ENCODE measurements around the gene SEPTIN12. TPM values are rescaled to one million over a fixed set of nuclear protein-coding genes. Genes with fewer than 3 reads are reported as not detected.

Gene SEPTIN12
- total and polyA plus RNA-seq, 7 donors, result 0.41 TPM; not detected in 6

GRCh38 chr16:4767872-4768548 is 20.1 kb downstream of the SEPTIN12 start:
- peak overlapping the region; percentile 77 for H3K4me3 ChIP-seq
- 43 to 57% (median 56%) methylated on average over 17 of the region's 17 CpGs for WGBS, 3 donors
- no peak for TF ChIP-seq CTCF (IDR thresholded peaks at IDR 0.05)
- no peaks in the 10 kb centered on the region for H3K9me3 ChIP-seq
- peak overlapping the region; percentile 78 for H3K27ac ChIP-seq
- DNase-seq, result no peak
- H3K27me3 ChIP-seq (ENCODE audit: insufficient read depth in 3 of 3, low read length in 2 of 3), result no peaks in the 10 kb centered on the region
- peaks cover 19% of the 10 kb centered on the region for H3K4me1 ChIP-seq
- peak in 1 of 4 donors; percentile 8 for ATAC-seq
- H3K36me3 ChIP-seq (ENCODE audit: insufficient read depth in 1 of 2, low read depth in 1 of 2), result peaks cover 0 to 25% of the 10 kb centered on the region in 2 donors
- intact Hi-C loops (cut with DNase I), result loop anchor here (5.0 to 10.0 kb wide), 4 partner anchors 34 to 257 kb away; partner anchors contain the start of genes GLYR1 (in 1 of the 2), ROGDI (in 1 of the 2), SEC14L5 (in 1 of the 2) and UBN1 (in 1 of the 2)

GRCh38 chr16:4766875-4767628 is 21.1 kb downstream of the SEPTIN12 start, which contains the start of gene ZNF500:
Gene ZNF500, minus strand, starts transcription at chr16:4767162. Its CDS starts 1,184 bp downstream, at chr16:4765978.
- intact Hi-C loops (cut with DNase I), result loop anchor here (5.0 to 10.0 kb wide), 4 partner anchors 35 to 258 kb away; partner anchors contain the start of genes GLYR1 (in 1 of the 2), ROGDI (in 1 of the 2), SEC14L5 (in 1 of the 2) and UBN1 (in 1 of the 2)
- Histone ChIP-seq H3K9me3 (no peaks in the 10 kb centered on the region), H3K4me1 (peaks cover 19% of the 10 kb centered on the region), H3K27ac (peak within 1 kb of the TSS; percentile 78), H3K27me3 (ENCODE audit: insufficient read depth in 3 of 3, low read length in 2 of 3) (no peaks in the 10 kb centered on the region), H3K36me3 (ENCODE audit: insufficient read depth in 1 of 2, low read depth in 1 of 2) (peaks cover 0 to 35% of the 10 kb centered on the region in 2 donors), H3K4me3 (peak within 1 kb of the TSS; percentile 77)
- DNase-seq (peak; percentile 99), ATAC-seq (peak; percentile 92 to 97 (median 94))
- TF ChIP-seq CTCF (IDR thresholded peaks at IDR 0.05), result no peak
- 2 to 3% (median 2%) methylated on average over 59 to 72 of the region's 72 CpGs for WGBS, 3 donors

- no peak for DNase-seq
- intact Hi-C loops (cut with DNase I), result loop anchor here (5.0 to 10.0 kb wide), 4 partner anchors 37 to 259 kb away; partner anchors contain the start of genes GLYR1 (in 1 of the 2), ROGDI (in 1 of the 2), SEC14L5 (in 1 of the 2) and UBN1 (in 1 of the 2)
- Histone ChIP-seq H3K4me3 (peak overlapping the region; percentile 77), H3K27me3 (ENCODE audit: insufficient read depth in 3 of 3, low read length in 2 of 3) (no peaks in the 10 kb centered on the region), H3K27ac (peak overlapping the region; percentile 78), H3K9me3 (no peaks in the 10 kb centered on the region), H3K4me1 (peaks cover 19% of the 10 kb centered on the region), H3K36me3 (ENCODE audit: insufficient read depth in 1 of 2, low read depth in 1 of 2) (peaks cover 0 to 45% of the 10 kb centered on the region in 2 donors)
- 66 to 75% (median 70%) methylated on average over 26 of the region's 26 CpGs for WGBS, 3 donors
- no peak for ATAC-seq
- TF ChIP-seq CTCF (IDR thresholded peaks at IDR 0.05), result no peak
Observed at GRCh38 chr16:4765511-4766474, 22.4 kb downstream of the SEPTIN12 start.

GRCh38 chr16:4763791-4764190 is 24.4 kb downstream of the SEPTIN12 start:
- no peak for TF ChIP-seq CTCF (IDR thresholded peaks at IDR 0.05)
- Histone ChIP-seq H3K36me3 (ENCODE audit: insufficient read depth in 1 of 2, low read depth in 1 of 2) (peaks cover 0 to 65% of the 10 kb centered on the region in 2 donors), H3K27me3 (ENCODE audit: insufficient read depth in 3 of 3, low read length in 2 of 3) (no peaks in the 10 kb centered on the region), H3K9me3 (no peaks in the 10 kb centered on the region), H3K4me1 (peaks cover 14% of the 10 kb centered on the region), H3K27ac (no peak overlapping the region), H3K4me3 (no peak overlapping the region)
- intact Hi-C loops (cut with DNase I), result loop anchor here (10.0 kb wide), 3 partner anchors 81 to 261 kb away; partner anchors contain the start of genes GLYR1 (in 1 of the 2), SEC14L5 (in 1 of the 2) and UBN1 (in 1 of the 2)
- DNase-seq (no peak), ATAC-seq (no peak)
- WGBS, 3 donors, result 80 to 94% (median 84%) methylated on average over 7 of the region's 7 CpGs
